ENCODE measurements around the gene SPTBN5. TPM values are rescaled to one million over a fixed set of nuclear protein-coding genes. Genes with fewer than 3 reads are reported as not detected.

Gene SPTBN5
- total and polyA plus RNA-seq, 2 donors (not counting 1 experiment from before 2014, with no cell fraction given) = 0.55 to 1.4 TPM

- H2AFZ ChIP-seq (ENCODE audit: insufficient read depth, low read depth, low read length, poor library complexity, severe bottlenecking) = no peak overlapping the region
- ChIA-PET POLR2A (no interaction called here), CTCF (interaction anchor here (0.8 to 7.1 kb wide), 3 partner anchors 9 to 82 kb away, joined by 3 to 38 read pairs (median 13); partner anchors contain the start of gene MAPKBP1)
- ATAC-seq (ENCODE audit: low read depth) = no peak
- no peak for DNase-seq
- TF ChIP-seq CTCF (IDR thresholded peaks at IDR 0.05) (no peak), EZH2 (IDR thresholded peaks at IDR 0.05; ENCODE audit: borderline replicate concordance, insufficient read depth, low read depth, low read length, poor library complexity, severe bottlenecking) (no peak)
- no peak overlapping the region for H3K9ac ChIP-seq (ENCODE audit: low read length)
- intact Hi-C loops (cut with micrococcal nuclease) = no loop called here
- H3K79me2 ChIP-seq (ENCODE audit: control insufficient read depth, insufficient read depth, low read length) = no peaks in the 10 kb centered on the region
- no peak overlapping the region for H3K4me2 ChIP-seq (replicated peaks; ENCODE audit: low read depth, low read length, poor library complexity, severe bottlenecking)
- over 99% methylated on average over 6 of the region's 6 CpGs for WGBS (ENCODE audit: insufficient coverage)
- H3K9me3 Mint-ChIP-seq (ENCODE audit: insufficient read depth) = no peaks in the 10 kb centered on the region
- H3K4me1 ChIP-seq (ENCODE audit: control insufficient read depth in 2 of 2, insufficient read depth in 2 of 2, low read length in 2 of 2) = no peaks in the 10 kb centered on the region
- no peaks in the 10 kb centered on the region for H3K27me3 ChIP-seq (replicated peaks in 1 of 4; ENCODE audit: control extremely low read depth in 1 of 4, control insufficient read depth in 3 of 4, insufficient read depth in 4 of 4, low read length in 3 of 4)
- peaks cover 0 to 40% of the 10 kb centered on the region in 2 experiments for H3K36me3 ChIP-seq (replicated peaks in 1 of 2; ENCODE audit: control extremely low read depth in 1 of 2, control insufficient read depth in 1 of 2, extremely low read depth in 1 of 2, insufficient read depth in 2 of 2, low read length in 1 of 2)
- H3K9me3 ChIP-seq (ENCODE audit: control extremely low read depth in 1 of 3, control insufficient read depth in 2 of 3, insufficient read depth in 1 of 3, low read length in 2 of 3) = no peaks in the 10 kb centered on the region
- H4K20me1 ChIP-seq (ENCODE audit: control insufficient read depth, insufficient read depth, low read length, poor library complexity, severe bottlenecking) = no peaks in the 10 kb centered on the region
- H3K4me1 Mint-ChIP-seq = no peaks in the 10 kb centered on the region
- no peak overlapping the region for H3K4me3 ChIP-seq (ENCODE audit: control extremely low read depth in 1 of 5, extremely low read depth in 1 of 5, insufficient read depth in 1 of 5, low read depth in 2 of 5, low read length in 4 of 5)
- no peaks in the 10 kb centered on the region for H3K27me3 Mint-ChIP-seq
- no peak overlapping the region for H3K27ac ChIP-seq (ENCODE audit: low read length in 2 of 2)
- H3K4me3 Mint-ChIP-seq = no peak overlapping the region
- H3K27ac Mint-ChIP-seq = no peak overlapping the region
Measured at GRCh38 chr15:41820791-41821423, 72.9 kb downstream of the SPTBN5 start.

DNA sequence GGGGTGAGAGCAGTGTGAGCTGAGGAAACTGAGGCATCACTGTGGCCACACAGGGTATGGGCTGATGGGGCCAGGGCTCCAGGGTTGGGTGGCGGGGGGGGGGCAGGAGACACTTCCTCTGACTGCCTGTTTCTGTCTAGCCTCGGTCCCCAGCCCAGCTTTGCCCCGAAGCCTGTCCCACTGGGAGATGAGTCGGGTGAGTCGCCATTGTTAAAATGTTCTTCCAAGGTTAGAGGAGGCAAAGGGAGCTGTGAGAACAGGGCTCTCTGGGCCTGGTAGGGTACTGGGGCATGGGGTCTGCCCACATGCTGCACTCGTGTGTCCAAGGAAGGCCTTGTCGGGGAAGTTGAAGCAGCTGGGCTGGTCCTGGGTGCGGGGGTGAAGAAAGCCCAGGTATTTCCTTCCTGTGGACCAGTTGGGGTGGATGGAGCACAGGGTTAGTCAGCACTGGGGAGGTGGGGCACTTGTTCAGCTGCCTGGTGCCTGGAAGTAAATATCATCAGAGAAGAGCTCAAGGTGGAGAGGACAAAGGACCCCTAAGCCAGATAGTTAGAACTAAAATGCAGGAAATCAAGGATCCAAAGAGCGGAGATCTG is 74.3 kb downstream of the SPTBN5 start:
- DNase-seq = no peak
- intact Hi-C loops (cut with micrococcal nuclease) = no loop called here
- Mint-ChIP-seq H3K27me3 (no peaks in the 10 kb centered on the region), H3K9me3 (ENCODE audit: insufficient read depth) (no peaks in the 10 kb centered on the region), H3K27ac (no peak overlapping the region), H3K4me3 (no peak overlapping the region), H3K4me1 (no peaks in the 10 kb centered on the region)
- Histone ChIP-seq H3K4me3 (ENCODE audit: control extremely low read depth in 1 of 5, extremely low read depth in 1 of 5, insufficient read depth in 1 of 5, low read depth in 2 of 5, low read length in 4 of 5) (no peak overlapping the region), H3K4me2 (replicated peaks; ENCODE audit: low read depth, low read length, poor library complexity, severe bottlenecking) (no peak overlapping the region), H4K20me1 (ENCODE audit: control insufficient read depth, insufficient read depth, low read length, poor library complexity, severe bottlenecking) (no peaks in the 10 kb centered on the region), H3K36me3 (replicated peaks in 1 of 2; ENCODE audit: control extremely low read depth in 1 of 2, control insufficient read depth in 1 of 2, extremely low read depth in 1 of 2, insufficient read depth in 2 of 2, low read length in 1 of 2) (peaks cover 0 to 45% of the 10 kb centered on the region in 2 experiments), H3K27ac (ENCODE audit: low read length in 2 of 2) (no peak overlapping the region), H3K9me3 (ENCODE audit: control extremely low read depth in 1 of 3, control insufficient read depth in 2 of 3, insufficient read depth in 1 of 3, low read length in 2 of 3) (no peaks in the 10 kb centered on the region), H3K4me1 (ENCODE audit: control insufficient read depth in 2 of 2, insufficient read depth in 2 of 2, low read length in 2 of 2) (no peaks in the 10 kb centered on the region), H3K9ac (ENCODE audit: low read length) (no peak overlapping the region), H3K27me3 (replicated peaks in 1 of 4; ENCODE audit: control extremely low read depth in 1 of 4, control insufficient read depth in 3 of 4, insufficient read depth in 4 of 4, low read length in 3 of 4) (no peaks in the 10 kb centered on the region), H3K79me2 (ENCODE audit: control insufficient read depth, insufficient read depth, low read length) (no peaks in the 10 kb centered on the region), H2AFZ (ENCODE audit: insufficient read depth, low read depth, low read length, poor library complexity, severe bottlenecking) (no peak overlapping the region)
- ChIA-PET POLR2A (no interaction called here), CTCF (interaction anchor here (0.7 to 7.1 kb wide), 5 partner anchors 7 to 85 kb away, joined by 3 to 38 read pairs (median 4); partner anchors contain the start of gene MAPKBP1)
- ATAC-seq (ENCODE audit: low read depth) = no peak
- WGBS (ENCODE audit: insufficient coverage) = 93% methylated on average over 9 of the region's 9 CpGs
- no peak for TF ChIP-seq EZH2 (IDR thresholded peaks at IDR 0.05; ENCODE audit: borderline replicate concordance, insufficient read depth, low read depth, low read length, poor library complexity, severe bottlenecking)
- no peak for TF ChIP-seq CTCF (IDR thresholded peaks at IDR 0.05)

Data from B cell (primary cell).